ENCODE data around the gene CCDC88B.

CCDC88B gene

DNA sequence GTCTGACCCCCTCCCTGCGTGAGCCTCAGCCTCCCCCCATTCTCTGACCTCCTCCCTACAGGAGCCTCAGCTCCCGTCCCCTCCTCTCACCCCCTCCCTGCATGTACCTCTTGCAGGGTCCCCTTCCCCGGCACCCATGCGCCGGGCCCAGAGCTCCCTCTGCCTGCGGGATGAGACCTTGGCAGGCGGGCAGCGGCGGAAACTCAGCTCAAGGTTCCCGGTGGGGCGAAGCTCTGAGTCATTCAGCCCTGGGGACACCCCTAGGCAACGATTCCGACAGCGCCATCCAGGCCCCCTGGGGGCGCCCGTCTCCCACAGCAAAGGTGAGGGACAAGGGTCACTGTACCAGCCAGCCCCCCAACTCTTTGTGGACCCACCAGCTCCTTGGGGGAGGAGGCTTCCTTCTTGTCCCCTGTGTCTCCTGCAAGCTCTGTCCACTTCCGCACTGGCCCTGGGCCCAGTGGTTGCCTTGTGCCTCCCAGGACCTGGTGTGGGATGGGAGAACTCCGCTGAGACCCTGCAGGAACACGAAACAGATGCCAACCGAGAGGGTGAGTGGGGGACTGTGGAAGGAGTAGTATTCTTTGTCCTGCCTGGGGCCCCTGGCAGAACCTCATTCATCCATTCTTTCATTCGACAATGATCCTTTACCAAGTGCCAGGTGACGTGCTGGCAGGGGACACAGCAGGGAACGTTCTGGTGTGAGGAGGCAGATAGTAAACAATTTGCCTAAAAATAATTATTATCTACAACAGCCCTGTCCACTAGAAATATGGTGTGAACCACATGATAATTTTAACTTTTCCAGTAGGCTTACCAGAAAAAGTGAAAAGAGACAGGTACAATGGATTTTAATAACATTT lies 15.3 kb downstream of the CCDC88B start:
- TF ChIP-seq, protein P1, sequence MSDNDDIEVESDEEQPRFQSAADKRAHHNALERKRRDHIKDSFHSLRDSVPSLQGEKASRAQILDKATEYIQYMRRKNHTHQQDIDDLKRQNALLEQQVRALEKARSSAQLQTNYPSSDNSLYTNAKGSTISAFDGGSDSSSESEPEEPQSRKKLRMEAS (IDR thresholded peaks at IDR 0.05), result 0 out of 2 replicates have a peak, but pooled peaks have one; percentile 41
- TF ChIP-seq CEBPB (IDR thresholded peaks at IDR 0.05) (no peak), RAD21 (IDR thresholded peaks at IDR 0.05; ENCODE audit: low read depth) (peak; percentile 88), ZBTB7A (IDR thresholded peaks at IDR 0.05; ENCODE audit: low read depth) (peak; percentile 91)

DNA sequence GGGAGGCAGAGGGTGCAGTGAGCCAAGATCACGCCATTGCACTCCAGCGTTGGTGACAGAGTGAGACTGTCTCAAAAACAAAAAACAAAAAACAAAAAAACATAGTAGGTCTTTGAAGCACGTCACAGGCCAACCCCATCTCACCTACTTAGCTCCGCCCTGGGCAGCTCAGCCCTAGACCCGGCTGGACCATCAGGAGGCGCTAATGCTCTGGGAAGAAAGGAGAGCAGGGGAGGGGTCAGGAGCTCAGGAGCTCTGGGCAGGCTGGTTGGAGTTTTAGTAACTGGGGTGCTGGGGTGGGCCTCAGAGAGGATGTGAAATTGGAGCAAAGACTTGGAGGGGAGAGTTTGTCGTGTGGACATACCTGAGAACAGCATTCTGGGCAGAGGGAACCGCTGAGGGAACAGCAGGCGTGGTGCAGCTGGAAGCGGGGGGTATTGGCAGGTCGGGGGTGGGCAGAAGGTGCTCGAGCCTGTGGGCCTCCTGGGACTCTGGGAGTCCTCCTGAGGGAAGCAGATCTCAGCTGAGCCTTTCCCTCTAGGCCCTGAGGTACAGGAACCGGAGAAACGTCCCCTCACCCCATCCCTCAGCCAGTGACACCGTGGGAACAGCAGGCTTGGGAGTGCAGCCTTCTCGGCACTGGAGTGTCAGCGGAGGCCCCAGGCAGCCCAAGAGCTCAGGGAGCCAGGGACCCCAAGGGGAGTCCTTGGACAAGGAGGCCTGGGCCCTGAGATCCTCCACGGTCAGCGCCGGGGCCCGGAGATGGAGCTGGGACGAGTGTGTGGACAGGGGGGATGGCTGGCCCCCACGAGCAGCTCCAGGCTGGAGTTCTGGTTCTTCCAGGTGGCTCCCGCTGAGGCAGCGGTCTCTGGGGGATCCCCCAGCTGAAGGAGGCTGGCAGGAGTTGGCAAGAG lies 16.8 kb downstream of the CCDC88B start:
- TF ChIP-seq CEBPB (IDR thresholded peaks at IDR 0.05), result no peak
- no peak for TF ChIP-seq CREB1 (IDR thresholded peaks at IDR 0.05; ENCODE audit: low read depth)
- peak; percentile 65 for TF ChIP-seq RAD21 (IDR thresholded peaks at IDR 0.05; ENCODE audit: low read depth)

DNA sequence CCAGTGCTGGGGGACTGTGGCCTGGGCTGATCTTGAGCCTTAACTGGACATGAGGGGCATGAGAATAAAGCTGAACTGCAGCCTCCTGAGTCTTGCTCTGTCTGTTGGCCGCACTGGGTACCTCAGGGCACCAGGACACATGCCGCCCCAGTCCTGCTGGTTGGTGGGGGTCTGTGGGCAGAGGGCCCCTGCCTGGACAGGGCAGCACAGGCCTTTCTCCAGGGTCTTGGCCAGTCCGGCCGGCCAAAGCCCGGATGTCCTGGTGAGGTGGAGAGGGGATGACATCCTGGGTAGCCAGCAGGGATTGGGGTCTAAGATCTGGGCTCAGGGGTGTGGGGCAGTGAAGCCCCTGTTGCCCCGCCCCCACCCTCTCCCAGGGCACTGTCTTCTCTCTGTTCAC lies 17.4 kb downstream of the CCDC88B start:
- TF ChIP-seq TEAD4 (IDR thresholded peaks at IDR 0.05) (no peak), EGR1 (IDR thresholded peaks at IDR 0.05) (no peak), CREB1 (IDR thresholded peaks at IDR 0.05; ENCODE audit: low read depth) (no peak), FOXM1 (IDR thresholded peaks at IDR 0.05; ENCODE audit: borderline replicate concordance, low read depth) (no peak), NFIC (IDR thresholded peaks at IDR 0.05) (no peak), YY1 (IDR thresholded peaks at IDR 0.05; ENCODE audit: low read depth) (no peak), CEBPB (IDR thresholded peaks at IDR 0.05) (no peak), TAF1 (IDR thresholded peaks at IDR 0.05; ENCODE audit: low read depth) (no peak), EP300 (IDR thresholded peaks at IDR 0.05; ENCODE audit: borderline replicate concordance) (no peak), ZBTB7A (IDR thresholded peaks at IDR 0.05; ENCODE audit: low read depth) (no peak), RAD21 (IDR thresholded peaks at IDR 0.05; ENCODE audit: low read depth) (no peak), TCF12 (IDR thresholded peaks at IDR 0.05; ENCODE audit: low read depth) (no peak)
- TF ChIP-seq, protein P2, sequence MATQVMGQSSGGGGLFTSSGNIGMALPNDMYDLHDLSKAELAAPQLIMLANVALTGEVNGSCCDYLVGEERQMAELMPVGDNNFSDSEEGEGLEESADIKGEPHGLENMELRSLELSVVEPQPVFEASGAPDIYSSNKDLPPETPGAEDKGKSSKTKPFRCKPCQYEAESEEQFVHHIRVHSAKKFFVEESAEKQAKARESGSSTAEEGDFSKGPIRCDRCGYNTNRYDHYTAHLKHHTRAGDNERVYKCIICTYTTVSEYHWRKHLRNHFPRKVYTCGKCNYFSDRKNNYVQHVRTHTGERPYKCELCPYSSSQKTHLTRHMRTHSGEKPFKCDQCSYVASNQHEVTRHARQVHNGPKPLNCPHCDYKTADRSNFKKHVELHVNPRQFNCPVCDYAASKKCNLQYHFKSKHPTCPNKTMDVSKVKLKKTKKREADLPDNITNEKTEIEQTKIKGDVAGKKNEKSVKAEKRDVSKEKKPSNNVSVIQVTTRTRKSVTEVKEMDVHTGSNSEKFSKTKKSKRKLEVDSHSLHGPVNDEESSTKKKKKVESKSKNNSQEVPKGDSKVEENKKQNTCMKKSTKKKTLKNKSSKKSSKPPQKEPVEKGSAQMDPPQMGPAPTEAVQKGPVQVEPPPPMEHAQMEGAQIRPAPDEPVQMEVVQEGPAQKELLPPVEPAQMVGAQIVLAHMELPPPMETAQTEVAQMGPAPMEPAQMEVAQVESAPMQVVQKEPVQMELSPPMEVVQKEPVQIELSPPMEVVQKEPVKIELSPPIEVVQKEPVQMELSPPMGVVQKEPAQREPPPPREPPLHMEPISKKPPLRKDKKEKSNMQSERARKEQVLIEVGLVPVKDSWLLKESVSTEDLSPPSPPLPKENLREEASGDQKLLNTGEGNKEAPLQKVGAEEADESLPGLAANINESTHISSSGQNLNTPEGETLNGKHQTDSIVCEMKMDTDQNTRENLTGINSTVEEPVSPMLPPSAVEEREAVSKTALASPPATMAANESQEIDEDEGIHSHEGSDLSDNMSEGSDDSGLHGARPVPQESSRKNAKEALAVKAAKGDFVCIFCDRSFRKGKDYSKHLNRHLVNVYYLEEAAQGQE (IDR thresholded peaks at IDR 0.05; ENCODE audit: low read depth), result no peak
- TF ChIP-seq, protein P1 (IDR thresholded peaks at IDR 0.05), result no peak
- TF ChIP-seq, protein P3, sequence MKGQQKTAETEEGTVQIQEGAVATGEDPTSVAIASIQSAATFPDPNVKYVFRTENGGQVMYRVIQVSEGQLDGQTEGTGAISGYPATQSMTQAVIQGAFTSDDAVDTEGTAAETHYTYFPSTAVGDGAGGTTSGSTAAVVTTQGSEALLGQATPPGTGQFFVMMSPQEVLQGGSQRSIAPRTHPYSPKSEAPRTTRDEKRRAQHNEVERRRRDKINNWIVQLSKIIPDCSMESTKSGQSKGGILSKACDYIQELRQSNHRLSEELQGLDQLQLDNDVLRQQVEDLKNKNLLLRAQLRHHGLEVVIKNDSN (IDR thresholded peaks at IDR 0.05), result no peak

DNA sequence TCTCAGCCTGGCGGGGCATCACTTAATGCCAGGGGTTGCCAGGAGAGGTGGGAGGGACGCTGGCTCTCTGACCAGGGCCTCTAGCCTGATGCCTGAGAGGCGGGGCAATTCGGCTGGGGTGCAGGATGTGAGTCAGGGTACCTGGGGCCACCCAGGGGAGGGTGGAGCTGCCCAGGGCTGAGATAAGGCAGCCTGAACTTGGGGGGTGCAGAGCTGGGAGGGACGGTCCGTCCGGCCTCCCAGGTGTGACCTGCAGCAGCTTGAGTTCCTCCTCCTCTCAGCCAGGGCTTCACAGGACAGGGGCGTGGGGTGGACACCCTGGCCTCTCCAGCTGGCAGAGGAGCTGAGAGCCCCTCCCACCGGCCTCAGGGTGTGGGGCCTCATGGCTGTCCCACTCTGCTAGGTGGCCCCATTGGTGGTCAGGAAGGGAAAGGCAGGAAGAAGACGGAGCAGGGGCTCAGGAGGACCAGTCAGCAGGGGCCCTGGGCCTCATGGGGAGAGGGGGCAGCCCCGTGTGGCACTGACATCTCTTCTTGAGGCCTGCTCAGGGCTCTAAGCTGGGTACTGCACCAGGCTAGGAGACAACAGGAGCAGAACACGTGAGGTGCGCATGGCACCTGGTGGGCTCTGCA lies 18.0 kb downstream of the CCDC88B start:
- TF ChIP-seq TEAD4 (IDR thresholded peaks at IDR 0.05) (no peak), NFIC (IDR thresholded peaks at IDR 0.05) (no peak), TAF1 (IDR thresholded peaks at IDR 0.05; ENCODE audit: low read depth) (no peak), YY1 (IDR thresholded peaks at IDR 0.05; ENCODE audit: low read depth) (no peak), CREB1 (IDR thresholded peaks at IDR 0.05; ENCODE audit: low read depth) (no peak), FOXM1 (IDR thresholded peaks at IDR 0.05; ENCODE audit: borderline replicate concordance, low read depth) (no peak), EP300 (IDR thresholded peaks at IDR 0.05; ENCODE audit: borderline replicate concordance) (no peak), TCF12 (IDR thresholded peaks at IDR 0.05; ENCODE audit: low read depth) (no peak), ZBTB7A (IDR thresholded peaks at IDR 0.05; ENCODE audit: low read depth) (no peak), CEBPB (IDR thresholded peaks at IDR 0.05) (no peak), RAD21 (IDR thresholded peaks at IDR 0.05; ENCODE audit: low read depth) (no peak), EGR1 (IDR thresholded peaks at IDR 0.05) (no peak; the same call in 1 of the 2 replicates)
- TF ChIP-seq, protein P3 (IDR thresholded peaks at IDR 0.05), result no peak
- TF ChIP-seq, protein P2 (IDR thresholded peaks at IDR 0.05; ENCODE audit: low read depth), result no peak
- TF ChIP-seq, protein P1 (IDR thresholded peaks at IDR 0.05), result no peak

All from Ishikawa (cell line).